SK-N-SH (cell line): ENCODE results near the gene ZIC2. TPM values are rescaled to one million over a fixed set of nuclear protein-coding genes. Genes with fewer than 3 reads are reported as not detected.

Experiments used
- CTCF ChIA-PET: fragments of 300-600, 350-600 bp; formaldehyde crosslinking; extraction: SDS; loops from one replicate; lab custom pipeline; 2021; lab: Yijun Ruan, JAX
- POLR2A ChIA-PET: fragments of 350-600 bp; sonication (Branson Sonifier 250); formaldehyde crosslinking; extraction: SDS; loops from one replicate; lab custom pipeline; 2020; ENCODE audit warnings: antibody characterized with exemption, inconsistent platforms; lab: Yijun Ruan, JAX
- DNase-seq: peaks from one replicate; pipeline ENCODE4 v3.0.0; 2012
- H2AFZ ChIP-seq: fragments of 200-600 bp; sonication (generic); 2 replicates; pipeline ENCODE4 v1.8.1; 2016; ENCODE audit warnings: antibody characterized with exemption, mild to moderate bottlenecking, low read depth
- H3F3A ChIP-seq: fragments of 200-600 bp; sonication (generic); replicated peaks from 2 replicates; pipeline ENCODE3; 2016; ENCODE audit warnings: antibody characterized with exemption, mild to moderate bottlenecking; ENCODE audit not compliant: insufficient read depth
- H3K27ac ChIP-seq, 2 experiments: fragments of 200-500 bp in 1 of 2; fragments of 200-600 bp in 1 of 2; sonication (Bioruptor generic) in 1 of 2; sonication (generic), shearing (Covaris generic) in 1 of 2; 2 replicates each; pipeline versions ENCODE4 v1.5.1 to v1.6.1; 2014 to 2016; ENCODE audit warnings: low read depth in 2 of 2, inconsistent platforms in 1 of 2, low read length in 1 of 2, mild to moderate bottlenecking in 1 of 2, mixed read lengths in 1 of 2
- H3K27me3 ChIP-seq: fragments of 200-600 bp; sonication (generic), shearing (Covaris generic); 2 replicates; pipeline ENCODE4 v1.6.1; 2016; ENCODE audit warnings: mixed run types; ENCODE audit not compliant: insufficient read depth
- H3K36me3 ChIP-seq, 2 experiments: fragments of 200-500 bp in 1 of 2; fragments of 200-600 bp in 1 of 2; sonication (Bioruptor generic) in 1 of 2; sonication (generic) in 1 of 2; replicated peaks in 1 of 2; 2 replicates each; pipeline versions ENCODE3 to v1.5.1; 2014 to 2016; ENCODE audit warnings: low read length in 1 of 2, mild to moderate bottlenecking in 1 of 2; ENCODE audit not compliant: insufficient read depth in 2 of 2, control insufficient read depth in 1 of 2
- H3K4me1 ChIP-seq, 2 experiments: fragments of 200-500 bp in 1 of 2; fragments of 200-600 bp in 1 of 2; sonication (Bioruptor generic) in 1 of 2; sonication (generic), shearing (Covaris generic) in 1 of 2; 2 replicates each; pipeline versions ENCODE4 v1.5.1 to v1.6.1; 2014 to 2016; ENCODE audit warnings: low read depth in 1 of 2, low read length in 1 of 2, mixed run types in 1 of 2; ENCODE audit not compliant: insufficient read depth in 2 of 2, control insufficient read depth in 1 of 2
- H3K4me2 ChIP-seq: fragments of 200-600 bp; sonication (generic), shearing (Covaris generic); 2 replicates; pipeline ENCODE4 v1.6.1; 2017; ENCODE audit warnings: mixed run types
- H3K4me3 ChIP-seq, 2 experiments: fragments of 200-500 bp in 1 of 2; fragments of 200-600 bp in 1 of 2; sonication (Bioruptor generic) in 1 of 2; sonication (generic), shearing (Covaris generic) in 1 of 2; 2 replicates each; pipeline versions ENCODE4 v1.5.1 to v1.8.1; 2014 to 2016; ENCODE audit warnings: low read depth in 2 of 2, inconsistent platforms in 1 of 2, low read length in 1 of 2, mild to moderate bottlenecking in 1 of 2, mixed read lengths in 1 of 2, moderate library complexity in 1 of 2
- H3K79me2 ChIP-seq: fragments of 200-600 bp; sonication (generic); 2 replicates; pipeline ENCODE4 v1.8.1; 2017; ENCODE audit warnings: mild to moderate bottlenecking; ENCODE audit not compliant: insufficient read depth
- H3K9ac ChIP-seq: fragments of 200-600 bp; sonication (generic); 2 replicates; pipeline ENCODE4 v1.6.1; 2017; ENCODE audit warnings: mixed run types
- H3K9me2 ChIP-seq: fragments of 200-600 bp; sonication (generic); 2 replicates; pipeline ENCODE4 v1.6.1; 2017; ENCODE audit warnings: mixed run types
- H3K9me3 ChIP-seq: fragments of 200-600 bp; sonication (generic); 2 replicates; pipeline ENCODE4 v1.6.1; 2017; ENCODE audit warnings: mixed run types, mild to moderate bottlenecking, moderate library complexity
- H4K20me1 ChIP-seq: fragments of 200-600 bp; sonication (generic); 2 replicates; pipeline ENCODE4 v1.6.1; 2017; ENCODE audit warnings: mild to moderate bottlenecking, mixed run types; ENCODE audit not compliant: insufficient read depth
- ELF1 ChIP-seq: IDR thresholded peaks from 2 replicates; pipeline ENCODE4 v1.4.0; 2012
- EZH2phosphoT487 ChIP-seq: fragments of 200-600 bp; sonication (generic); IDR thresholded peaks from 2 replicates; pipeline ENCODE4 v1.6.1; 2017; ENCODE audit warnings: low read depth, mixed run types, mild to moderate bottlenecking, antibody characterized with exemption, moderate library complexity, borderline replicate concordance
- FOXJ3 ChIP-seq: sonication (generic); formaldehyde crosslinking; IDR thresholded peaks from 2 replicates; pipeline ENCODE4 v1.5.1; 2020; ENCODE audit warnings: mild to moderate bottlenecking, missing genetic modification reagents
- GABPA ChIP-seq: IDR thresholded peaks from 2 replicates; pipeline ENCODE4 v1.4.0; 2012; ENCODE audit warnings: low read depth, mild to moderate bottlenecking
- PBX3 ChIP-seq: IDR thresholded peaks from 2 replicates; pipeline ENCODE4; 2012
- POLR2AphosphoS5 ChIP-seq: IDR thresholded peaks from 2 replicates; pipeline ENCODE4 v1.6.1; 2012; ENCODE audit warnings: low read depth, low read length
- RAD21 ChIP-seq: IDR thresholded peaks from 2 replicates; pipeline ENCODE4 v1.6.1; 2012; ENCODE audit warnings: mild to moderate bottlenecking, low read length
- RXRA ChIP-seq: IDR thresholded peaks from 2 replicates; pipeline ENCODE4 v1.4.0; 2012; ENCODE audit warnings: low read depth, mild to moderate bottlenecking, borderline replicate concordance
- SMC3 ChIP-seq: IDR thresholded peaks from 2 replicates; pipeline ENCODE4 v1.6.1; 2012; ENCODE audit warnings: low read depth, low read length, improper control_type of control experiment
- TCF12 ChIP-seq: IDR thresholded peaks from 2 replicates; pipeline ENCODE4 v1.4.0; 2012
- WGBS: methylation state at CpG from one replicate; pipeline ENCODE4 v1.1.6; 2017; ENCODE audit warnings: low lambda C conversion rate; 5-methylcytosine and 5-hydroxymethylcytosine counted together
- polyA plus RNA-seq, 3 experiments: library from polyadenylated mRNA; depleted of rRNA; stranded (reverse); fragments of >200 nt; gene quantifications; 2 replicates each; pipeline ENCODE4 v1.2.3, GENCODE V29; 2012
- TF ChIP-seq, protein P1 (sequence below): IDR thresholded peaks from 2 replicates; pipeline ENCODE4 v1.6.1; 2012; ENCODE audit warnings: mild to moderate bottlenecking, low read depth, low read length, moderate library complexity
- TF ChIP-seq, protein P2 (sequence below): IDR thresholded peaks from 2 replicates; pipeline ENCODE4 v1.4.0; 2012; ENCODE audit warnings: low read depth, borderline replicate concordance
- TF ChIP-seq, protein P3 (sequence below): fragments of 150-350 bp; IDR thresholded peaks from 2 replicates; pipeline ENCODE4 v1.6.1; 2017; ENCODE audit warnings: antibody characterized with exemption, low read length, low read depth, borderline replicate concordance

Gene ZIC2
- polyA plus RNA-seq, 1 of the 3 experiments (the other 2 are of a cell fraction): not detected

DNA sequence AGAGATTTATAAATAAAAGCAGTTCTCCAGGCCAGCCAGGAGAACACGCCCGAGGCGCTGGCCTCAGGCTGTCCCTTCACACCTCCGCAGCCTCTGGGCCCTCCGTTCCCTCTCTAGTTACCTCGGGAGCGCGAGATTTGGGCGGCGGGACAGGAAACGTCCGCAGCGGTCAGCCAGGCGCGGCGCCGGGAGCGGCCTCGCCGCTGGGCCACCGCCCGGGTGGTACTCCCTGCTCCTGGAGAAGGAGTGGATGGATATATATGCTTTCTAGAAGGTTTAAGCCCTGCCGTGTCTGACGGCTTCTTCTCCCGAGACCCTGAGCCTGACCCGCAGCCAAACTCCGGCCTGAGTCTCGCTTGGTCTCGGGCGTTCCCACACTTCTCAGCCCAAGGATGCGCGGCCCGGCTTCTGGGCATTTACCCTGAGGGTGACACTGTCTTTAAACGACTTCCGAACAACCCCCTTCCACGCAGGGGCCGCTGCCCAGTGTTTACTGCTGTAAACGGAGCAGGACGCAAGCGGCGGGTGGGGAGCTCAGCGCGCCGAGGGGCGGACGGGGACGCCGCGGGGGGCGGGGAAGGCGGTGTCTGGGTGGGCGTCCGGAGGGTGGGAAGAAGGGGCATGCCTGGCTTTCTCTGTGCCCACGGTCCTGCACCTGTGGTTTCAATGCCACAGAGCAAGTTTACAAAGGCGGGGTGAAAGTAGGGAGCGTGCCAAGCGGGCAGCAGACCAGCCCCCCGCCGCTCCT, 2.0 kb upstream of the ZIC2 start:
- peak overlapping the region; percentile 71; the same call in 1 of the 2 replicates for H3K4me2 ChIP-seq
- H3K27ac ChIP-seq: no peak overlapping the region
- CTCF ChIA-PET: no interaction called here
- 0 out of 4 replicates have a peak overlapping the region, but pooled peaks of 1 of the 2 experiments have one; percentile 32 for H3K4me3 ChIP-seq
- H4K20me1 ChIP-seq: peaks cover 26% of the 10 kb centered on the region
- no peaks in the 10 kb centered on the region for H3K79me2 ChIP-seq
- no peaks in the 10 kb centered on the region for H3K9me2 ChIP-seq
- H2AFZ ChIP-seq: no peak overlapping the region
- no peaks in the 10 kb centered on the region for H3K9me3 ChIP-seq
- H3K36me3 ChIP-seq: no peaks in the 10 kb centered on the region
- no peaks in the 10 kb centered on the region; a peak in 1 of 4 replicates for H3K4me1 ChIP-seq
- no peak overlapping the region for H3K9ac ChIP-seq
- no peaks in the 10 kb centered on the region for H3F3A ChIP-seq
- TF ChIP-seq GABPA (no peak), PBX3 (no peak), TCF12 (no peak), RAD21 (no peak), SMC3 (no peak), EZH2phosphoT487 (peak; percentile 62; the same call in 1 of the 2 replicates)
- POLR2A ChIA-PET: no interaction called here
- H3K27me3 ChIP-seq: peaks cover 86% of the 10 kb centered on the region
- WGBS: under 1% methylated on average over 28 of the region's 59 CpGs
- peak; percentile 56 for DNase-seq

- peaks cover 85% of the 10 kb centered on the region for H3K27me3 ChIP-seq
- no peaks in the 10 kb centered on the region for H3F3A ChIP-seq
- WGBS: 3% methylated on average over 17 of the region's 76 CpGs
- H3K4me2 ChIP-seq: peak overlapping the region; percentile 71; the same call in 1 of the 2 replicates
- no peaks in the 10 kb centered on the region; a peak in 1 of 4 replicates for H3K4me1 ChIP-seq
- DNase-seq: peak; percentile 85
- peaks cover 30% of the 10 kb centered on the region for H4K20me1 ChIP-seq
- no peaks in the 10 kb centered on the region for H3K36me3 ChIP-seq
- no peak overlapping the region for H2AFZ ChIP-seq
- ChIA-PET CTCF (interaction anchor here (1.6 kb wide), 1 partner anchor 10 kb away, joined by 7 read pairs; no protein-coding TSS in a partner anchor), POLR2A (no interaction called here)
- H3K79me2 ChIP-seq: no peaks in the 10 kb centered on the region
- TF ChIP-seq RXRA (no peak), FOXJ3 (CRISPR knock-in tag) (no peak), ELF1 (no peak), POLR2AphosphoS5 (no peak)
- TF ChIP-seq, protein P1, sequence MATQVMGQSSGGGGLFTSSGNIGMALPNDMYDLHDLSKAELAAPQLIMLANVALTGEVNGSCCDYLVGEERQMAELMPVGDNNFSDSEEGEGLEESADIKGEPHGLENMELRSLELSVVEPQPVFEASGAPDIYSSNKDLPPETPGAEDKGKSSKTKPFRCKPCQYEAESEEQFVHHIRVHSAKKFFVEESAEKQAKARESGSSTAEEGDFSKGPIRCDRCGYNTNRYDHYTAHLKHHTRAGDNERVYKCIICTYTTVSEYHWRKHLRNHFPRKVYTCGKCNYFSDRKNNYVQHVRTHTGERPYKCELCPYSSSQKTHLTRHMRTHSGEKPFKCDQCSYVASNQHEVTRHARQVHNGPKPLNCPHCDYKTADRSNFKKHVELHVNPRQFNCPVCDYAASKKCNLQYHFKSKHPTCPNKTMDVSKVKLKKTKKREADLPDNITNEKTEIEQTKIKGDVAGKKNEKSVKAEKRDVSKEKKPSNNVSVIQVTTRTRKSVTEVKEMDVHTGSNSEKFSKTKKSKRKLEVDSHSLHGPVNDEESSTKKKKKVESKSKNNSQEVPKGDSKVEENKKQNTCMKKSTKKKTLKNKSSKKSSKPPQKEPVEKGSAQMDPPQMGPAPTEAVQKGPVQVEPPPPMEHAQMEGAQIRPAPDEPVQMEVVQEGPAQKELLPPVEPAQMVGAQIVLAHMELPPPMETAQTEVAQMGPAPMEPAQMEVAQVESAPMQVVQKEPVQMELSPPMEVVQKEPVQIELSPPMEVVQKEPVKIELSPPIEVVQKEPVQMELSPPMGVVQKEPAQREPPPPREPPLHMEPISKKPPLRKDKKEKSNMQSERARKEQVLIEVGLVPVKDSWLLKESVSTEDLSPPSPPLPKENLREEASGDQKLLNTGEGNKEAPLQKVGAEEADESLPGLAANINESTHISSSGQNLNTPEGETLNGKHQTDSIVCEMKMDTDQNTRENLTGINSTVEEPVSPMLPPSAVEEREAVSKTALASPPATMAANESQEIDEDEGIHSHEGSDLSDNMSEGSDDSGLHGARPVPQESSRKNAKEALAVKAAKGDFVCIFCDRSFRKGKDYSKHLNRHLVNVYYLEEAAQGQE: no peak
- TF ChIP-seq, protein P2, sequence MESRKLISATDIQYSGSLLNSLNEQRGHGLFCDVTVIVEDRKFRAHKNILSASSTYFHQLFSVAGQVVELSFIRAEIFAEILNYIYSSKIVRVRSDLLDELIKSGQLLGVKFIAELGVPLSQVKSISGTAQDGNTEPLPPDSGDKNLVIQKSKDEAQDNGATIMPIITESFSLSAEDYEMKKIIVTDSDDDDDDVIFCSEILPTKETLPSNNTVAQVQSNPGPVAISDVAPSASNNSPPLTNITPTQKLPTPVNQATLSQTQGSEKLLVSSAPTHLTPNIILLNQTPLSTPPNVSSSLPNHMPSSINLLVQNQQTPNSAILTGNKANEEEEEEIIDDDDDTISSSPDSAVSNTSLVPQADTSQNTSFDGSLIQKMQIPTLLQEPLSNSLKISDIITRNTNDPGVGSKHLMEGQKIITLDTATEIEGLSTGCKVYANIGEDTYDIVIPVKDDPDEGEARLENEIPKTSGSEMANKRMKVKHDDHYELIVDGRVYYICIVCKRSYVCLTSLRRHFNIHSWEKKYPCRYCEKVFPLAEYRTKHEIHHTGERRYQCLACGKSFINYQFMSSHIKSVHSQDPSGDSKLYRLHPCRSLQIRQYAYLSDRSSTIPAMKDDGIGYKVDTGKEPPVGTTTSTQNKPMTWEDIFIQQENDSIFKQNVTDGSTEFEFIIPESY: no peak
- TF ChIP-seq, protein P3, sequence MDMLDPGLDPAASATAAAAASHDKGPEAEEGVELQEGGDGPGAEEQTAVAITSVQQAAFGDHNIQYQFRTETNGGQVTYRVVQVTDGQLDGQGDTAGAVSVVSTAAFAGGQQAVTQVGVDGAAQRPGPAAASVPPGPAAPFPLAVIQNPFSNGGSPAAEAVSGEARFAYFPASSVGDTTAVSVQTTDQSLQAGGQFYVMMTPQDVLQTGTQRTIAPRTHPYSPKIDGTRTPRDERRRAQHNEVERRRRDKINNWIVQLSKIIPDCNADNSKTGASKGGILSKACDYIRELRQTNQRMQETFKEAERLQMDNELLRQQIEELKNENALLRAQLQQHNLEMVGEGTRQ: no peak
- no peak overlapping the region for H3K27ac ChIP-seq
- H3K9ac ChIP-seq: no peak overlapping the region
- peak overlapping the region; percentile 30 to 32; a peak in 2 of 4 replicates for H3K4me3 ChIP-seq
- H3K9me2 ChIP-seq: no peaks in the 10 kb centered on the region
- H3K9me3 ChIP-seq: no peaks in the 10 kb centered on the region
Measured at GRCh38 chr13:99980201-99980823, 1.3 kb upstream of the ZIC2 start.
